ENCODE data around the gene TSPO. TPM values are rescaled to one million over a fixed set of nuclear protein-coding genes. Genes with fewer than 3 reads are reported as not detected.

The TSPO gene
- total RNA-seq, 2 donors from 2014 or later: 266 to 426 TPM

DNA sequence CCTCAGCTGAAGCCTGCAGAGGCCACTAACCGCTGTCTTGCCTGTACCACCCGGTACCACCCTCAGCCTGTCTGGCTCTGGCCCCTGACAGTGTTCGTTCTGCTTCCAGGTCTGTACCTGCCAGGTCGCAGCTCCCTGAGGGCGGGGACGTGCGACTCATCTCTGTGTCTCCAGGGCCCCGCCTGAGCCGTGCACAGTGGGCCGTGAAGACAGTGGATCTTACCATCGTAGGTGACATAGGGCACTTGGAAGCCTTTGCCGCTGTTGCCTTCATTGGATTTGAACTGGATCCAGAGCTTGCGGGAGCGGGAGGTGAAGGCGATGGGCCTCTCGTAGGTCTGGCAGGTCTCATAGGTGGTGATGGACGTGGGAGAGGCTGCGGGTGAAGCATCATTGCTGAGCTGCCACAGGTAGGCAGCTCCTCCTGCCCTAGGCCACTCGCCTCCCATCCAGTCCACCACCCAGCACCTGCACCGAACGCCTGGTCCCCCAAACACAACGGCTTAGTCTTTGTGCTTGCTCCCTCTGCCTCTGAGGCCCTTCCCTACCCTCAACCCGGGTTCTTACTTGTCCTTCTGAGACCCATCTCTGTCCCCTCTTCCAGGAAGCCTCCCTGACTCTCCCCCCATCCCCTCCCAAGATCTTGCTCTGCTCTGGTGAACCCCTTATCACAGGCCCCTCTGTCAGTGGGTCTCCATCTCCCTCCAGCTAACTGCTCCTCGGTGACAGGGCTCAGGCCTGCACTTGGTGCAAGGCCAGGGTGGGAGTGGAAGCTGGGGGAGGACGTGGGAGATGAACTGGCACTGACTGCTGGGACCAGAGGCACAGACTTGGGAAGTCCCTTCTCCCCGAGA is 56.7 kb downstream of the TSPO start:
- no peaks in the 10 kb centered on the region for H3K9me3 ChIP-seq
- TF ChIP-seq, protein P1, sequence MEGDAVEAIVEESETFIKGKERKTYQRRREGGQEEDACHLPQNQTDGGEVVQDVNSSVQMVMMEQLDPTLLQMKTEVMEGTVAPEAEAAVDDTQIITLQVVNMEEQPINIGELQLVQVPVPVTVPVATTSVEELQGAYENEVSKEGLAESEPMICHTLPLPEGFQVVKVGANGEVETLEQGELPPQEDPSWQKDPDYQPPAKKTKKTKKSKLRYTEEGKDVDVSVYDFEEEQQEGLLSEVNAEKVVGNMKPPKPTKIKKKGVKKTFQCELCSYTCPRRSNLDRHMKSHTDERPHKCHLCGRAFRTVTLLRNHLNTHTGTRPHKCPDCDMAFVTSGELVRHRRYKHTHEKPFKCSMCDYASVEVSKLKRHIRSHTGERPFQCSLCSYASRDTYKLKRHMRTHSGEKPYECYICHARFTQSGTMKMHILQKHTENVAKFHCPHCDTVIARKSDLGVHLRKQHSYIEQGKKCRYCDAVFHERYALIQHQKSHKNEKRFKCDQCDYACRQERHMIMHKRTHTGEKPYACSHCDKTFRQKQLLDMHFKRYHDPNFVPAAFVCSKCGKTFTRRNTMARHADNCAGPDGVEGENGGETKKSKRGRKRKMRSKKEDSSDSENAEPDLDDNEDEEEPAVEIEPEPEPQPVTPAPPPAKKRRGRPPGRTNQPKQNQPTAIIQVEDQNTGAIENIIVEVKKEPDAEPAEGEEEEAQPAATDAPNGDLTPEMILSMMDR (IDR thresholded peaks at IDR 0.05): no peak
- H3K4me1 ChIP-seq: no peaks in the 10 kb centered on the region
- no peak for DNase-seq
- H3K36me3 ChIP-seq: no peaks in the 10 kb centered on the region
- no peak overlapping the region for H3K9ac ChIP-seq (ENCODE audit: low read depth in 2 of 2, low read length in 2 of 2)
- no peak overlapping the region for H3K4me3 ChIP-seq
- intact Hi-C loops (cut with DNase I): no loop called here
- H3K27ac ChIP-seq: no peak overlapping the region
- no peaks in the 10 kb centered on the region for H3K27me3 ChIP-seq

GRCh38 chr22:43208703-43209522 is 57.6 kb downstream of the TSPO start:
- Histone ChIP-seq H3K27me3 (no peaks in the 10 kb centered on the region), H3K9me3 (no peaks in the 10 kb centered on the region), H3K4me3 (no peak overlapping the region), H3K36me3 (no peaks in the 10 kb centered on the region), H3K9ac (ENCODE audit: low read depth in 2 of 2, low read length in 2 of 2) (no peak overlapping the region), H3K4me1 (no peaks in the 10 kb centered on the region), H3K27ac (no peak overlapping the region)
- intact Hi-C loops (cut with DNase I): no loop called here
- TF ChIP-seq, protein P1 (IDR thresholded peaks at IDR 0.05): no peak
- no peak for DNase-seq

GRCh38 chr22:43209523-43209890 is 58.1 kb downstream of the TSPO start:
- H3K27me3 ChIP-seq: no peaks in the 10 kb centered on the region
- no peaks in the 10 kb centered on the region for H3K9me3 ChIP-seq
- H3K4me1 ChIP-seq: no peaks in the 10 kb centered on the region
- DNase-seq: no peak
- H3K36me3 ChIP-seq: no peaks in the 10 kb centered on the region
- intact Hi-C loops (cut with DNase I): no loop called here
- TF ChIP-seq, protein P1 (IDR thresholded peaks at IDR 0.05): no peak
- no peak overlapping the region for H3K27ac ChIP-seq
- H3K4me3 ChIP-seq: no peak overlapping the region
- H3K9ac ChIP-seq (ENCODE audit: low read depth in 2 of 2, low read length in 2 of 2): no peak overlapping the region

DNA sequence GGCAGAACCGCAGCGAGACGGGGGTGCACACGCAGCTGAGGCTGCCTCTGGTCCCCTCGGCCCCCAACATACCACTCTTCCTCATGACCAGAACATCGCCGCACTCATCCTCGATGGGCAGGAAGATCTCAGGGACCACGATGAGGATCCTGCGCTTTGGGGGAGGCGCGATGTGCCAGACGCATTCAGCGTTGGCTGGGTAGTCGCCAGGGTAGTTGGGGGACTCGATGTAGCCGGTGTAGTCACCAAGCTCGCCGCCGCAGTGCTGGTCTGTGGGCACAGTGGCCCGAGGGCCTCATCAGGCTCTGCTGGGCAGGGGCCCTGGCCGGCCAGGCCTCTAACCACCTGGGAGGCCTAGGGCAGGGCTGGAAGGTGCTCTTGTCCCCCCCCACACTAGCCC is 58.6 kb downstream of the TSPO start:
- no peak for DNase-seq
- no peaks in the 10 kb centered on the region for H3K4me1 ChIP-seq
- no peaks in the 10 kb centered on the region for H3K27me3 ChIP-seq
- intact Hi-C loops (cut with DNase I): no loop called here
- no peak overlapping the region for H3K9ac ChIP-seq (ENCODE audit: low read depth in 2 of 2, low read length in 2 of 2)
- H3K9me3 ChIP-seq: no peaks in the 10 kb centered on the region
- H3K36me3 ChIP-seq: no peaks in the 10 kb centered on the region
- TF ChIP-seq, protein P1 (IDR thresholded peaks at IDR 0.05): no peak
- H3K27ac ChIP-seq: no peak overlapping the region
- H3K4me3 ChIP-seq: no peak overlapping the region

GRCh38 chr22:43210631-43211515 is 59.5 kb downstream of the TSPO start:
- intact Hi-C loops (cut with DNase I): no loop called here

More at GRCh38 chr22:43210631-43211515, 59.5 kb downstream of the TSPO start:
- Histone ChIP-seq H3K4me1 (no peaks in the 10 kb centered on the region), H3K9ac (ENCODE audit: low read depth in 2 of 2, low read length in 2 of 2) (no peak overlapping the region), H3K27me3 (no peaks in the 10 kb centered on the region), H3K36me3 (no peaks in the 10 kb centered on the region), H3K4me3 (no peak overlapping the region), H3K27ac (no peak overlapping the region), H3K9me3 (no peaks in the 10 kb centered on the region)
- TF ChIP-seq, protein P1 (IDR thresholded peaks at IDR 0.05): no peak
- no peak for DNase-seq

Measured in colonic mucosa (tissue), 4 donors.